ENCODE data around the gene HAUS7. TPM values are rescaled to one million over a fixed set of nuclear protein-coding genes. Genes with fewer than 3 reads are reported as not detected.
"Not testable (repeated sequence)": the region's sequence is repeated elsewhere in the genome, so short reads cannot be mapped to it uniquely, and the experiment has no call there.

The HAUS7 gene
- total RNA-seq, 1 experiment from 2014 or later = 27.3 TPM

DNA sequence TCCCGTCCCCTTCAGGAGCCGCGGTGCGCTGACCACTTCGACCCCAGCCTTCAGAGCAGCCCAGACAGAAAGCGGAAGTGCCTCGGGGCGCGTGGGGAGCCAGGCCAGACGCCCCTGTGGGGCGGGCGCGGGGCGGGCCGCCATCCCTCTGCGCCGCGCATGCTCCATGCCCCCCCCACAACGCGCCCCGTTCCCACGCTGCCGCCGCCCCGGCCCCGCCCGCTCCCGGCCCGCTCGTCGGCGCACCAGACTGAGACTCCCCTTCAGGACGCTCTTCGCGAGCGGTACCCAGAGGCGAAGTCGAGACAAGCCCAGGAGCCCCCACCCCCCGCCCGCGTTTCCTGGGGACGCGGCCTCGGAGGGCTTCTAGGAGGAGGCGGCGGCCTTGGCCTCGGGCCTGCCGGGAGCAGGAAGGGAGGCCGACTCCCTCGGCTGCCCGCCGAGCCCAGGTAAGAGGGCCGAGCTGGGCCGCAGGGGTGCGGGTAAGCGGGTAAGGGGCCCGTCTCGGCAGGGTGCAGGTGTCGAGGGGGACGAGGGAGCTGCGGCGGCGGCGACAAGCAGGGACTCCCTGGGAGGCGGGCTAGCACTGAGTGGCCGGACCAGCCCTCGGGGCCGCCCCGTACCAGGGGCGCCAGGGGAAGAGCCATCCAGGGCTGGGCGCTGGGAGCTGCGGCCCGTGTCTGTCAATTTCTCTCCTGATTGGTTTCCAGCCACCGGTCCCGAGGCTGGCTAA is 59.0 kb downstream of the HAUS7 start, which contains the start of gene ZFP92:
Gene ZFP92, plus strand, starts transcription at position 218 of the 733 bp plus-strand sequence. CDS start 6,851 bp downstream, outside the sequence.
- no peak for DNase-seq (ENCODE audit: extremely low read depth, low read depth)

DNA sequence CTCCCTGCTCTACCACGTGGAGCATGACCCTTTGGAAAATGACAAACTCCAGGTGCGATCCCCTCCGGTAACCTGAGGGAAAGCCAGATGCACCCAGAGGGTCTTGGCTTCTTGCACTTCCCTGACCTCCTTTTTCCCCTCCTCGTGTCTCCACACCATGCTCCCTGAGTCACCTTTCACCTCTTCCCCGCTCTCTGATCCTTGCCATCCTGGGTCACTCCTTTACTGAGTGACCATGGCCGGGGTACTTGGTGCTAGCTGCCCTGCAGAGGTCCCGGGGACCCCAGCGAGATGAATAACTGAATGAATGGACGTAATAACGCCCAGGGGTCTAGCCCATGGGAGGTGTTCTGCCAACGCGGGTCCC is 59.5 kb downstream of the HAUS7 start:
- no peak for DNase-seq (ENCODE audit: extremely low read depth, low read depth)

DNA sequence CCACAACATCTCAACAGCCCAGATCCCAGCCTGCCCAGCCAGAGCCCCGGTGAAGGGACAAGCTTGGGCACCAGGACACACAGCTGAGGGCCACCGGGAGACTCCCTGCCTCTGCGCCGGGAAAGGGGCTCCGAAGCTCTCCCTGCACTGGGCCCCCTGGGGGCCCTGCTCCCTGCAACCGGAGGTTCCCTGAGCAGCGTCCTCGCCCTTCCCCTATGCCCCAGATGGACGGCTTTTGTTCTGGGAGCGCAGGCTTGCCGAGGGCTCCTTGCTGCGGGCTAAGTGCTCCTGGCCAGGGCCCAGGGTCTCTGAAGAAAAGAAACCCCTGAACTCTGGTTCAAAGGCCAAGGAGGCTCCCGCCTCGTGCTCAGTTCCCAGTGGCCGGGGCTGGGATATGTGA is 60.0 kb downstream of the HAUS7 start:
- DNase-seq (ENCODE audit: extremely low read depth, low read depth) = no peak

- no peak for DNase-seq (ENCODE audit: extremely low read depth, low read depth)
Observed at GRCh38 chrX:153409414-153410101, 60.8 kb downstream of the HAUS7 start.

DNA sequence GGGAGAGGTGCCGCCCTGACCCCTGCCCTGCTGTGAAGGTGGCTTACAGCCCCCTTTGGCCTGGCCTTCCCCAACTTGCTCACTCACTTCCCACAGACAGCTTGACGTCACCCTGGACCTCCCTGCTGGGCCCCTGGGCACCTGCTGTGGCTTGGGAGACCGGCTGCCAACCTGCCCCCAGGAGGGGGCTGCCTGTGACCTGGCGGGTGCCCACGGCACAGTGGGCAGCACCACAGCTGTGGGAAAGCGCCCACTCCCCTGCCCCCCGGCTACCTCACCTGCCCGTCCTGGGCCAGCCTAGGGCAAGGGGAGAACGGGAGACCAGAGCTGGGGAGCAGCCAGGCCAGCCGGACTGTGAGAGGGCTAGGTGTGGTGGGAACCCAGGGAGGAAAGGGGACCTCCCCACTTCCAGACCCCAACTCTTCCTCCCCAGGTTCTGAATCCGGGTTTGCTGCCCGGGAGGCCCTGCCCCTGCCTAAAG is 61.5 kb downstream of the HAUS7 start:
- no peak for DNase-seq (ENCODE audit: extremely low read depth, low read depth)

GRCh38 chrX:153408221-153408721 is 62.1 kb downstream of the HAUS7 start:
- no peak for DNase-seq (ENCODE audit: extremely low read depth, low read depth)

DNA sequence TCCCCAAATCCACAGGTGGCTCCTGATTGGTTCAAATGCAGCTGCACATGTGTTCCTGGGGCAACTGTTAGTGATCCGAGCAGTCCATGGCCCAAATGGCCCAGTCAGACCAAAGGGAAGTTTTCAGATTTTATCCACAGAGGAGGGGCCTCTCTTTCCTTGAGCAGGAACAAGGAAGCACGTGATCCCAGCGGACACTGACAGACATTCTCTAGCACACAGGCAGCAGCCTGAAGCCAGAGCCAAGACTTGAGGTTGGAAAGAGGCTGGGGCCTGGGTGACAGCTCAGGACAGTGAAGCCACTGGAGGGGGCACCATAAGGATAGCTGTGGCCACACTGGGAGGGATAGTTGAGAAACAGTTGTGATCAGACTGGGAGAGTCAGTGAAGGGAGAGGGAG is 62.6 kb downstream of the HAUS7 start:
- DNase-seq (ENCODE audit: extremely low read depth, low read depth) = no peak

- DNase-seq (ENCODE audit: extremely low read depth, low read depth) = no peak
Observed at GRCh38 chrX:153406903-153407302, 63.5 kb downstream of the HAUS7 start.

GRCh38 chrX:153406011-153406410 is 64.4 kb downstream of the HAUS7 start:
- no peak for DNase-seq (ENCODE audit: extremely low read depth, low read depth)

- no peak for DNase-seq (ENCODE audit: extremely low read depth, low read depth)
Observed at GRCh38 chrX:153405426-153405825, 65.0 kb downstream of the HAUS7 start.

DNA sequence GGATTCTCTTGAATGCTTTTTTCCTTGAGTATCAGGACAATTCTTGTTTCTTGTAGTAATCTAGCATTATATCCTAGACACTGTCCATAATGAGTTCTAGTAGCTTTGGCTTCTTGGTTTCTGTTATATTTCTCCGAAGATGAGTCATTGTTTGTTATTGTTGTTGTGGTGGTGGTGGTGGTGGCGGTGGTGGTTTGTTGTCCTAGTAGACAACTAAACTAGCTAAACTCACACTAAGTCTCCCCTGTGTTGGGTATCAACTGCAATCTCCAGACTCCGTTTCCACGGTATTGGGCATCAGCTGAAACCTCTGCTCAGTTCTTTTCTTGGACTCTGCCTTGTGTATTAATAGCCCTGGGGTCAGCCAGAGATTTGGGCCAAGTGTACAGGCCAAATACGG is 66.0 kb downstream of the HAUS7 start:
- not testable (repeated sequence) for DNase-seq (ENCODE audit: extremely low read depth, low read depth)

DNA sequence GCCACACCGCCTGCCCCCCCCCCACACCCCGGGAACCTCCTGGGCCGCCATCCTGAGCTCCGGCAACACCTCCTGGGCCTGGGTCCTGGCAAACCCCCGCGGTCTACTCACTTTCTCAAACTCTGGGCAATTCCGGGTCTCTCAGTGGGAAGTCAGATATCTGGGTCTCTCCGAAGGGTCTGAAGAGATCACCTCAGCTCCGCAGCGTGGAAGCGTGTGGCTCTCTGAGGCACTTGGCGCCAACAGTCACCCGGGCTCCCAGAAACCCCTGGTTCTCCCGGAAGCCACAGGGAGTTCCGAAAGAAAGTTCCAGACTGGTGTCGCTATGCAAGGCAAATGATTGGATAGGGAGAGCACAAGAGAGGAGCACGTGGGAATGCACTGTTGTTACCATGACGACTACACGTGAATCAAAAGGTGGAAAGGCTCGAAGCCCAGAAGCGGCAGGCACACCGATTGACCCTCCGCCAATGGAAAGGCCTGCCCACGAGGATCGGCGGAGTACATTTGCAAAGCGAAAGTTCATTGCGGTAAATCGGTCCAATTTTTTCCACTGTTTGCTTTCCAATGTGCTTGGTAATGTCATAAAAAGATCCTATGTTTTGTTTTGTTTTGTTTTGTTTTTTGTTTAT is 69.1 kb downstream of the HAUS7 start, which contains the start of gene PNMA6E:
Gene PNMA6E, minus strand, starts transcription at position 218 of the 632 bp plus-strand sequence. CDS start 2,501 bp downstream, outside the sequence.
- no peak for DNase-seq (ENCODE audit: extremely low read depth, low read depth)

DNA sequence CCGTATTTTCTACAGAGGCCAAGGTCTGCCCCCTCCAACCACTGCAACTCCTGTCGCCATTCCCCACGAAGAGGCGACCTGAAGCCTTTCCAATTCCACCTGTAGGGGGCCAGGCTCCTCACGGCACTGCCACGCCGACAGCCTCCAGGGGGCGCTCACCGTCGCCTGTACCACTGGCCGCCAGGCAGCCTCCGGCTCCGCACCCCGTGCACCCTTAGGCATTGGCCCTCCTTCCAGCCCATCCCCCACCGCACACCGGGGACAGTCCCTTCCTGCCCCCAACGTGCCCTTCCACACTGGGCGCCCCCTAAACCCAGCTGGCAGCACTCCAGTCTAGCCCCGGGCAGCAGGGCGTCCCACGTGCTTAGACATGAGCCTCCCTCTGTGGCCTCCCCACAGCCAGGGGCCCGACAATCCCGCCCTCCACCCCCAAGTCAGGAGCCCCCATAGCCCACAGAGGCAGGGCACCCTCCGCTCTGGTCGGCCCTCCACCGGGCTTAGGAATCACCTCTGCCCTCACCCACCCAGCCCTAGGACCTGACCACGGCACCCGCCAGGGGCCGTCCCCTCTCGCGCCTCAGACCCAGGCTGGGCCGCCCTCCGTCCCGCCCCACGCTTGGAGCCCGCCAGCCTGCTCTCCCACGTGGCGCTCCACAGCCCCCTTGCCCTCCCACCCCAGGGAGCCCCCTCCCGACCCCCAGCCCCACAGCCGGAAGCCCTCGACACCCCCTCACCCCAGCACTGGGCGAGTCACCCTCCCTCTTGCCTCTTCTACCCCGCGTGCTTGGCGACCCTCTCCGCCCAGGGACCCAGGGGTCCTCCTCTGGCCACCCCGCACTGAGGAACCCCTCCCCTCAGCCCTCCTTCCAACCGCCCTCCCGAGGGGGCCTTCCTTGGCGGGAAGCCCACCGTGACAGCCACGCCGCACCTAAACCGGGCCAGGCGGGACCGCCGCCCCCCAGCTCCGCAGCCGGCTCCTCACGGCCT is 69.9 kb downstream of the HAUS7 start:
- peak; percentile 59 for DNase-seq (ENCODE audit: extremely low read depth, low read depth)

DNA sequence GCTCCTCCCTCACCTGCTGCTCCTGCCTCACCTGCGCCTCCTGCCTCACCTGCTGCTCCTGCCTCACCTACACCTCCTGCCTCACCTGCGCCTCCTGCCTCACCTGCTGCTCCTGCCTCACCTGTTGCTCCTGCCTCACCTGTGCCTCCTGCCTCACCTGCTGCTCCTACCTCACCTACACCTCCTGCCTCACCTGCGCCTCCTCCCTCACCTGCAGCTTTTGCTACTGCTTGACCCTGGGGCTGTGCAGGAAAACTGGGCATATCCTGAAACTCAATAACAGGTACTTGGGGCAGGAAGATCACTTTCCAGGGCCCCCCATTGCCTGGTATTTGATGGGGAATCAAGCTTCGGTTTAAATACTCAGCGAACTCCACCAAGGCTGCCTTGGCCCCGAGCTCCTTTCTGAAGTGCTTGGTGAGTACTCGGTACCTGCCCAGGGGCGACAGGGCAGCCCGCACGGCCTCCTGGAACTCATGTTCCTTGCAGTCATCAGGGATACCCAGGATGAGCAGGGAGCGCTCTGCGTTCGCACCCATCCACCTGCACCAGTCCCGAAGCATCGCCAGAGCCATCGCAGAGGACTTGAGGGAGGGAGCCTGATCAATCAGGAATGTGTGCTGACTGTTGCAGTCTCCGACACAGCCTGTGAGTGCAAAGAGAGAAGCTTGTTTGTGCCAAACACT is 72.0 kb downstream of the HAUS7 start:
- no peak for DNase-seq (ENCODE audit: extremely low read depth, low read depth)

Small RNA genes within 50 kb of the gene (small RNA-seq; reads per million reads assigned to genes)
- gene RN7SL667P = 0 reads per million in 2 experiments

Other genes with a start within 250 kb of the HAUS7 start
- not detected in 2 replicates for gene PNMA6F, start 148.8 kb downstream of the HAUS7 start, total RNA-seq (2014; rRNA removed; shearing (Covaris generic))
- 9.0 and 10.1 TPM in 2 replicates for gene ZNF275, start 136.4 kb downstream of the HAUS7 start, total RNA-seq (2014; rRNA removed; shearing (Covaris generic))
- not detected in 2 replicates for gene PNMA6E, start 69.2 kb downstream of the HAUS7 start, total RNA-seq (2014; rRNA removed; shearing (Covaris generic))
- 0.55 and 0.67 TPM in 2 replicates for gene ZFP92, start 59.1 kb downstream of the HAUS7 start, total RNA-seq (2014; rRNA removed; shearing (Covaris generic))
- 0.75 and 1.1 TPM in 2 replicates for gene TREX2, start 24.5 kb downstream of the HAUS7 start, total RNA-seq (2014; rRNA removed; shearing (Covaris generic))
- 2.0 and 2.3 TPM in 2 replicates for gene BGN, start 24.4 kb upstream of the HAUS7 start, total RNA-seq (2014; rRNA removed; shearing (Covaris generic))
- gene ATP2B3, start 47.1 kb upstream of the HAUS7 start, total RNA-seq (2014; rRNA removed; shearing (Covaris generic)) = not detected in 2 replicates
- 33.7 and 43.4 TPM in 2 replicates for gene CCNQ, start 128.6 kb upstream of the HAUS7 start, total RNA-seq (2014; rRNA removed; shearing (Covaris generic))
- 1.8 and 2.2 TPM in 2 replicates for gene DUSP9, start 176.6 kb upstream of the HAUS7 start, total RNA-seq (2014; rRNA removed; shearing (Covaris generic))
- gene PNCK, start 203.2 kb upstream of the HAUS7 start, total RNA-seq (2014; rRNA removed; shearing (Covaris generic)) = 0.42 and 0.69 TPM in 2 replicates
- gene SLC6A8, start 217.3 kb upstream of the HAUS7 start, total RNA-seq (2014; rRNA removed; shearing (Covaris generic)) = 42.0 and 45.6 TPM in 2 replicates

Data from NCI-H460 (cell line).